Measurements from ENCODE around the gene SLC5A10.

SLC5A10 gene

DNA sequence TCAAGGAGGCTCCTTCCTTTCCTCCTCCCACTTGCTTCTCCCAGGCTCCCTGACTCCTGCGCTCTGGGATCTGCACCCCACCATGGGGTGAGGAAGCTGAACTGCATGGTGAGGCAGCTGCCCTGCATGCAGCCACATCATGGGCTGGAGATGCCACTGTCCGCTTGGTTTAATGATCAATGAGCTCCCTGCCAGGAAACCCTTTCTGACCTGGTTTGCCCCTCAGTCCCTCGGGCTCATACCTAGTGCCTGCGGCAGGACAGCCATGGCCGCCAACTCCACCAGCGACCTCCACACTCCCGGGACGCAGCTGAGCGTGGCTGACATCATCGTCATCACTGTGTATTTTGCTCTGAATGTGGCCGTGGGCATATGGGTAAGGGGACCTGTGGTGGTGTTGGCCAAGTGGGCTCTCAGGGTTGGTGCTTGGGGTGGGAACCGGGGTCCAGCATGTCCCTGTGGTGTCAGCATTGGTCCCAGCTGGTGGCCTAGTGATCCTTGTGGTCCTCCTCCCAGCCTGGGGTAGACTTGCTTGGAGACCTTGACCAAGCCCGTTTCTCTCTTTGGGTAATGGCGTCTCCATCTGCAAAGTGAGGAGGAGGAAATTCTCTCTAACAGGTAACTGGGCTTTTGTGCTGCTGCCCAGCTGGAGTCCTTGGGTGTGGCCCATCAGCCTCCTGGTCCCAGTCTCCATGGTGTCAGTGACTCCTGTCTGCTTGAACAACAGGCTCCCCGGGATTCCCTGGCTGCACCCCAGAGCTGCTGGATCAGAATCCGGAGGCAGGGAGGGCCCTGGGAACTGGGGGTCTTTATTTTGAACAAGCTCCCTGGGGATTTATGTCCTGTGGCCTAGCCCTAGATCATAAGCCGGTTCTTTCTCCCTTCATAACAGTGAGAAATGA, at the start of gene SLC5A10:
Gene SLC5A10 (plus strand): TSS at position 225 of the 902 bp plus-strand sequence. CDS start 41 bp downstream, at position 266.
- DNase-seq (ENCODE audit: low read depth): no peak

GRCh38 chr17:18904482-18904881, 47.5 kb upstream of the SLC5A10 start:
- in situ Hi-C loops (cut with HindIII; ENCODE audit: low sequenced_read_pairs): no loop called here
- H3K4me3 ChIP-seq (ENCODE audit: low read depth, low read length): no peak overlapping the region

More for the DNA sequence above, at the start of gene SLC5A10:
- TF ChIP-seq, protein P1, sequence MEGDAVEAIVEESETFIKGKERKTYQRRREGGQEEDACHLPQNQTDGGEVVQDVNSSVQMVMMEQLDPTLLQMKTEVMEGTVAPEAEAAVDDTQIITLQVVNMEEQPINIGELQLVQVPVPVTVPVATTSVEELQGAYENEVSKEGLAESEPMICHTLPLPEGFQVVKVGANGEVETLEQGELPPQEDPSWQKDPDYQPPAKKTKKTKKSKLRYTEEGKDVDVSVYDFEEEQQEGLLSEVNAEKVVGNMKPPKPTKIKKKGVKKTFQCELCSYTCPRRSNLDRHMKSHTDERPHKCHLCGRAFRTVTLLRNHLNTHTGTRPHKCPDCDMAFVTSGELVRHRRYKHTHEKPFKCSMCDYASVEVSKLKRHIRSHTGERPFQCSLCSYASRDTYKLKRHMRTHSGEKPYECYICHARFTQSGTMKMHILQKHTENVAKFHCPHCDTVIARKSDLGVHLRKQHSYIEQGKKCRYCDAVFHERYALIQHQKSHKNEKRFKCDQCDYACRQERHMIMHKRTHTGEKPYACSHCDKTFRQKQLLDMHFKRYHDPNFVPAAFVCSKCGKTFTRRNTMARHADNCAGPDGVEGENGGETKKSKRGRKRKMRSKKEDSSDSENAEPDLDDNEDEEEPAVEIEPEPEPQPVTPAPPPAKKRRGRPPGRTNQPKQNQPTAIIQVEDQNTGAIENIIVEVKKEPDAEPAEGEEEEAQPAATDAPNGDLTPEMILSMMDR (IDR thresholded peaks at IDR 0.05; ENCODE audit: low read depth, low read length, missing control alignments): peak; percentile 43
- no peak within 1 kb of the TSS for H3K4me3 ChIP-seq (ENCODE audit: low read depth, low read length)
- in situ Hi-C loops (cut with HindIII; ENCODE audit: low sequenced_read_pairs): no loop called here

DNA sequence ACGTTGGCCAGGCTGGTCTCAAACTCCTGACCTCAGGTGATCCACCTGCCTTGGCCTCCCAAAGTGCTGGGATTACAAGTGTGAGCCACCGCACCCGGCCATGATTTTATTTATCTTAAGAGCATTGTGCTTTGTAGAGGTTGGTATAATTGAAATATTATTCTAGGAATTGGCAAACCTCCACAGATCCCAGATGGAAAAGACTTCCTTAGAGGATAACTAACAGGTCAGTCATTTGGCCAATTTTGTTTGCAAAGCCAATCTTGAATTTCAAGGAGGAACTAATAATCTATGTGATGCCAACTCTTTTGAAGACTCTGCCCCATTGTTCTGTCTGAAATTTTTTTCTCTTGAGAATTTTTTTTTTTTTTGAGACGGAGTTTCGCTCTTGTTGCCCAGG, 46.7 kb upstream of the SLC5A10 start:
- TF ChIP-seq, protein P1 (IDR thresholded peaks at IDR 0.05; ENCODE audit: low read depth, low read length, missing control alignments): no peak
- H3K4me3 ChIP-seq (ENCODE audit: low read depth, low read length): no peak overlapping the region
- no peak for DNase-seq (ENCODE audit: low read depth)
- in situ Hi-C loops (cut with HindIII; ENCODE audit: low sequenced_read_pairs): no loop called here

More at GRCh38 chr17:18904482-18904881, 47.5 kb upstream of the SLC5A10 start:
- TF ChIP-seq, protein P1 (IDR thresholded peaks at IDR 0.05; ENCODE audit: low read depth, low read length, missing control alignments): no peak
- no peak for DNase-seq (ENCODE audit: low read depth)

GRCh38 chr17:18910326-18910725, 41.6 kb upstream of the SLC5A10 start:
- TF ChIP-seq, protein P1 (IDR thresholded peaks at IDR 0.05; ENCODE audit: low read depth, low read length, missing control alignments): no peak
- in situ Hi-C loops (cut with HindIII; ENCODE audit: low sequenced_read_pairs): no loop called here
- no peak overlapping the region for H3K4me3 ChIP-seq (ENCODE audit: low read depth, low read length)
- DNase-seq (ENCODE audit: low read depth): no peak

DNA sequence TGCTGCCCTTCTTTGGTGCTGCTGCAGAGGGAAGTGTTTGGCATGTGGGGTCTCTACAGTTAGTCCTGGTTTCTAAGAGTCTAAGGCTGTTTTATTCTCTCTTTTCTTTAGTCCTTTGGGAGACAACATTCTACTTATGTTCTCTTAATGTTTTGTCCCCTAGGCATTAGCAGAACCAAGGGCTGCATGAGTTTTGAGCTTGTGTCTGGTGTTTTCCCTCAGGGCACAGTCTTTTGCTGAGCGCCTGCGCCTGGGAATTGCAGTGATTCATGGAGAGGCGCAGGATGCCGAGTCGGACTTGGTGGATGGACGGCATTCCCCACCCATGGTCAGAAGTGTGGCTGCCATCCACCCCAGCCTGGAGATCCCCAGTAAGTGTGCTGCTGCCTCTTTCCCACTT, 41.1 kb upstream of the SLC5A10 start:
- H3K4me3 ChIP-seq (ENCODE audit: low read depth, low read length): no peak overlapping the region
- DNase-seq (ENCODE audit: low read depth): no peak
- TF ChIP-seq, protein P1 (IDR thresholded peaks at IDR 0.05; ENCODE audit: low read depth, low read length, missing control alignments): no peak
- in situ Hi-C loops (cut with HindIII; ENCODE audit: low sequenced_read_pairs): no loop called here

GRCh38 chr17:18916816-18917500, 35.0 kb upstream of the SLC5A10 start:
- no peak overlapping the region for H3K4me3 ChIP-seq (ENCODE audit: low read depth, low read length)
- TF ChIP-seq, protein P1 (IDR thresholded peaks at IDR 0.05; ENCODE audit: low read depth, low read length, missing control alignments): no peak
- DNase-seq (ENCODE audit: low read depth): no peak
- in situ Hi-C loops (cut with HindIII; ENCODE audit: low sequenced_read_pairs): no loop called here

Measured in astrocyte of the cerebellum (primary cell).